T-helper 2 cell treated with Interferon-gamma antibody and Interleukin-4, amounts not matched to agents 5 μg/mL and 100 μg/mL, for 36 hours (primary cell): Measurements from ENCODE around the gene CDH13.

Source experiments
- DNase-seq: peaks from one replicate; pipeline ENCODE4 v3.0.0; 2021; ENCODE audit warnings: low spot score
- H3K27ac Mint-ChIP-seq: one replicate; pipeline ENCODE4 v1.8.0; 2021; ENCODE audit warnings: mild to moderate bottlenecking, mixed read lengths
- H3K27me3 Mint-ChIP-seq: one replicate; pipeline ENCODE4 v1.8.0; 2021; ENCODE audit warnings: low read depth, mixed read lengths
- H3K36me3 Mint-ChIP-seq: one replicate; pipeline ENCODE4 v1.8.0; 2021; ENCODE audit warnings: low read depth, mixed read lengths
- H3K4me1 Mint-ChIP-seq: one replicate; pipeline ENCODE4 v1.8.0; 2021; ENCODE audit warnings: low read depth, mixed read lengths
- H3K4me3 Mint-ChIP-seq: one replicate; pipeline ENCODE4 v1.8.0; 2022; ENCODE audit warnings: mild to moderate bottlenecking, moderate library complexity, mixed read lengths
- H3K9me3 Mint-ChIP-seq: one replicate; pipeline ENCODE4 v1.8.0; 2021; ENCODE audit warnings: mixed read lengths

The CDH13 gene

GRCh38 chr16:83744441-83744981, 1117.7 kb downstream of the CDH13 start:
- no peaks in the 10 kb centered on the region for H3K36me3 Mint-ChIP-seq
- H3K27ac Mint-ChIP-seq, result no peak overlapping the region
- no peaks in the 10 kb centered on the region for H3K27me3 Mint-ChIP-seq
- DNase-seq, result no peak
- H3K9me3 Mint-ChIP-seq, result no peaks in the 10 kb centered on the region
- H3K4me3 Mint-ChIP-seq, result no peak overlapping the region
- H3K4me1 Mint-ChIP-seq, result no peaks in the 10 kb centered on the region

GRCh38 chr16:83746611-83747010, 1119.8 kb downstream of the CDH13 start:
- DNase-seq, result no peak
- Mint-ChIP-seq H3K27me3 (no peaks in the 10 kb centered on the region), H3K36me3 (no peaks in the 10 kb centered on the region), H3K4me1 (no peaks in the 10 kb centered on the region), H3K4me3 (no peak overlapping the region), H3K27ac (no peak overlapping the region), H3K9me3 (no peaks in the 10 kb centered on the region)

GRCh38 chr16:83747936-83748335, 1121.2 kb downstream of the CDH13 start:
- no peak overlapping the region for H3K4me3 Mint-ChIP-seq
- no peak overlapping the region for H3K27ac Mint-ChIP-seq
- no peaks in the 10 kb centered on the region for H3K36me3 Mint-ChIP-seq
- no peaks in the 10 kb centered on the region for H3K4me1 Mint-ChIP-seq
- no peaks in the 10 kb centered on the region for H3K9me3 Mint-ChIP-seq
- no peak for DNase-seq
- H3K27me3 Mint-ChIP-seq, result no peaks in the 10 kb centered on the region

- DNase-seq, result no peak
- Mint-ChIP-seq H3K27me3 (peaks cover 5% of the 10 kb centered on the region), H3K4me3 (no peak overlapping the region), H3K27ac (no peak overlapping the region), H3K36me3 (no peaks in the 10 kb centered on the region), H3K9me3 (peaks cover 16% of the 10 kb centered on the region), H3K4me1 (no peaks in the 10 kb centered on the region)
These were observed 1128.6 kb downstream of the CDH13 start for GRCh38 chr16:83755391-83755790.

- Mint-ChIP-seq H3K9me3 (peaks cover 6% of the 10 kb centered on the region), H3K4me3 (no peak overlapping the region), H3K27me3 (no peaks in the 10 kb centered on the region), H3K4me1 (no peaks in the 10 kb centered on the region), H3K36me3 (no peaks in the 10 kb centered on the region), H3K27ac (no peak overlapping the region)
- DNase-seq, result no peak
These were observed 1135.6 kb downstream of the CDH13 start for GRCh38 chr16:83762141-83762991.

GRCh38 chr16:83762992-83763358, 1136.2 kb downstream of the CDH13 start:
- H3K9me3 Mint-ChIP-seq, result peaks cover 6% of the 10 kb centered on the region
- DNase-seq, result no peak
- no peak overlapping the region for H3K27ac Mint-ChIP-seq
- H3K27me3 Mint-ChIP-seq, result peaks cover 1% of the 10 kb centered on the region
- H3K36me3 Mint-ChIP-seq, result no peaks in the 10 kb centered on the region
- H3K4me1 Mint-ChIP-seq, result no peaks in the 10 kb centered on the region
- no peak overlapping the region for H3K4me3 Mint-ChIP-seq

GRCh38 chr16:83768986-83769385, 1142.2 kb downstream of the CDH13 start:
- H3K9me3 Mint-ChIP-seq, result no peaks in the 10 kb centered on the region
- H3K27ac Mint-ChIP-seq, result no peak overlapping the region
- H3K4me3 Mint-ChIP-seq, result no peak overlapping the region
- no peaks in the 10 kb centered on the region for H3K36me3 Mint-ChIP-seq
- H3K27me3 Mint-ChIP-seq, result peaks cover 6% of the 10 kb centered on the region
- no peak for DNase-seq
- H3K4me1 Mint-ChIP-seq, result peaks cover 3% of the 10 kb centered on the region

- H3K27me3 Mint-ChIP-seq, result peaks cover 6% of the 10 kb centered on the region
- no peaks in the 10 kb centered on the region for H3K9me3 Mint-ChIP-seq
- H3K36me3 Mint-ChIP-seq, result no peaks in the 10 kb centered on the region
- H3K27ac Mint-ChIP-seq, result no peak overlapping the region
- peaks cover 3% of the 10 kb centered on the region for H3K4me1 Mint-ChIP-seq
- no peak overlapping the region for H3K4me3 Mint-ChIP-seq
- no peak for DNase-seq
These were observed 1142.7 kb downstream of the CDH13 start for GRCh38 chr16:83769397-83770008.

- DNase-seq, result no peak
- no peak overlapping the region for H3K27ac Mint-ChIP-seq
- peaks cover 3% of the 10 kb centered on the region for H3K4me1 Mint-ChIP-seq
- no peaks in the 10 kb centered on the region for H3K36me3 Mint-ChIP-seq
- peaks cover 6% of the 10 kb centered on the region for H3K27me3 Mint-ChIP-seq
- no peaks in the 10 kb centered on the region for H3K9me3 Mint-ChIP-seq
- H3K4me3 Mint-ChIP-seq, result no peak overlapping the region
These were observed 1144.7 kb downstream of the CDH13 start for GRCh38 chr16:83771306-83771942.

GRCh38 chr16:83772806-83773205, 1146.0 kb downstream of the CDH13 start:
- DNase-seq, result no peak
- Mint-ChIP-seq H3K9me3 (no peaks in the 10 kb centered on the region), H3K27me3 (peaks cover 5% of the 10 kb centered on the region), H3K36me3 (no peaks in the 10 kb centered on the region), H3K4me3 (no peak overlapping the region), H3K27ac (no peak overlapping the region), H3K4me1 (peaks cover 3% of the 10 kb centered on the region)

GRCh38 chr16:83774066-83774465, 1147.3 kb downstream of the CDH13 start:
- peaks cover 9% of the 10 kb centered on the region for H3K27me3 Mint-ChIP-seq
- no peaks in the 10 kb centered on the region for H3K36me3 Mint-ChIP-seq
- no peak for DNase-seq
- H3K9me3 Mint-ChIP-seq, result no peaks in the 10 kb centered on the region
- peaks cover 3% of the 10 kb centered on the region for H3K4me1 Mint-ChIP-seq
- H3K4me3 Mint-ChIP-seq, result no peak overlapping the region
- no peak overlapping the region for H3K27ac Mint-ChIP-seq

GRCh38 chr16:83776944-83777343, 1150.2 kb downstream of the CDH13 start:
- H3K4me1 Mint-ChIP-seq, result no peaks in the 10 kb centered on the region
- H3K27ac Mint-ChIP-seq, result no peak overlapping the region
- H3K36me3 Mint-ChIP-seq, result no peaks in the 10 kb centered on the region
- H3K9me3 Mint-ChIP-seq, result no peaks in the 10 kb centered on the region
- no peak for DNase-seq
- no peak overlapping the region for H3K4me3 Mint-ChIP-seq
- peaks cover 7% of the 10 kb centered on the region for H3K27me3 Mint-ChIP-seq

- H3K36me3 Mint-ChIP-seq, result no peaks in the 10 kb centered on the region
- no peaks in the 10 kb centered on the region for H3K9me3 Mint-ChIP-seq
- H3K4me3 Mint-ChIP-seq, result no peak overlapping the region
- no peak overlapping the region for H3K27ac Mint-ChIP-seq
- no peaks in the 10 kb centered on the region for H3K4me1 Mint-ChIP-seq
- no peak for DNase-seq
- peaks cover 13% of the 10 kb centered on the region for H3K27me3 Mint-ChIP-seq
These were observed 1153.1 kb downstream of the CDH13 start for GRCh38 chr16:83779886-83780285.

GRCh38 chr16:83785455-83785854, 1158.7 kb downstream of the CDH13 start:
- Mint-ChIP-seq H3K27ac (no peak overlapping the region), H3K36me3 (no peaks in the 10 kb centered on the region), H3K4me3 (no peak overlapping the region), H3K4me1 (no peaks in the 10 kb centered on the region), H3K27me3 (peaks cover 9% of the 10 kb centered on the region), H3K9me3 (no peaks in the 10 kb centered on the region)
- DNase-seq, result no peak
